H1 (cell line): Measurements from ENCODE around the gene HBA2. TPM values are rescaled to one million over a fixed set of nuclear protein-coding genes. Genes with fewer than 3 reads are reported as not detected.

ENCODE experiments used
- CTCF ChIA-PET: fragments of 300-600 bp; sonication (Branson Sonifier 250); formaldehyde crosslinking; loops from one replicate; lab custom pipeline; 2021; ENCODE audit not compliant: partially characterized antibody; lab: Charles Lee
- POLR2A ChIA-PET: fragments of 300-600 bp; sonication (Branson Sonifier 250); formaldehyde crosslinking; loops from one replicate; lab custom pipeline; 2021; ENCODE audit warnings: inconsistent platforms; ENCODE audit not compliant: partially characterized antibody; lab: Charles Lee
- DNase-seq, 2 experiments: peaks; one replicate each; pipeline versions ENCODE4 v3.0.0 to v3.0.0-alpha.2; 2010 to 2022; ENCODE audit warnings: low spot score in 2 of 2, low read depth in 1 of 2, mixed read lengths in 1 of 2
- FAIRE-seq: peaks from 2 replicates; lab custom pipeline; 2011; peaks lifted over from hg19 to GRCh38; lab: Jason Lieb, UNC
- H2AFZ ChIP-seq: 2 replicates; pipeline ENCODE4 v1.8.1; 2012; ENCODE audit warnings: low read length, inconsistent platforms
- H2AK5ac ChIP-seq: 2 replicates; pipeline ENCODE4 v1.6.1; 2013; ENCODE audit warnings: low read depth, low read length
- H2BK120ac ChIP-seq: replicated peaks from 2 replicates; pipeline ENCODE3; 2013; ENCODE audit warnings: low read depth, low read length, inconsistent platforms
- H2BK12ac ChIP-seq: 2 replicates; pipeline ENCODE4 v1.6.1; 2013; ENCODE audit warnings: low read depth, low read length
- H2BK15ac ChIP-seq: 2 replicates; pipeline ENCODE4 v1.6.1; 2013; ENCODE audit warnings: low read length
- H2BK20ac ChIP-seq: 2 replicates; pipeline ENCODE4 v1.6.1; 2013; ENCODE audit warnings: low read length
- H2BK5ac ChIP-seq: 2 replicates; pipeline ENCODE4 v1.6.1; 2013; ENCODE audit warnings: low read depth, low read length
- H3K14ac ChIP-seq: 2 replicates; pipeline ENCODE4 v1.6.1; 2013; ENCODE audit warnings: inconsistent platforms; ENCODE audit not compliant: insufficient read length
- H3K18ac ChIP-seq: 2 replicates; pipeline ENCODE4 v1.6.1; 2013; ENCODE audit warnings: low read length; ENCODE audit errors: extremely low read depth
- H3K23ac ChIP-seq: 2 replicates; pipeline ENCODE4 v1.6.1; 2013; ENCODE audit warnings: inconsistent platforms; ENCODE audit not compliant: insufficient read length
- H3K23me2 ChIP-seq: 2 replicates; pipeline ENCODE4 v1.6.1; 2013; ENCODE audit warnings: low read depth, low read length
- H3K27ac ChIP-seq: 2 replicates; pipeline ENCODE4 v1.6.1; 2011; ENCODE audit warnings: low read depth, low read length, inconsistent platforms
- H3K27me3 ChIP-seq, 4 experiments: replicated peaks in 1 of 4; 1 replicate in 1 of 4; 2 replicates in 3 of 4; pipeline versions ENCODE4 v1.6.1 to v1.8.1; 2011 to 2013; ENCODE audit warnings: low read length in 3 of 4, mild to moderate bottlenecking in 3 of 4, inconsistent platforms in 2 of 4, mixed read lengths in 2 of 4, moderate library complexity in 1 of 4; ENCODE audit not compliant: control insufficient read depth in 3 of 4, insufficient read depth in 3 of 4; ENCODE audit errors: extremely low read depth in 1 of 4
- H3K36me3 ChIP-seq, 4 experiments: 2 replicates each; pipeline versions ENCODE4 v1.6.1 to v1.8.1; 2011 to 2013; ENCODE audit warnings: mild to moderate bottlenecking in 4 of 4, low read length in 3 of 4, moderate library complexity in 2 of 4, control low read depth in 1 of 4, inconsistent platforms in 1 of 4; ENCODE audit not compliant: insufficient read depth in 4 of 4, control insufficient read depth in 2 of 4
- H3K4ac ChIP-seq: replicated peaks from 2 replicates; pipeline ENCODE3; 2013; ENCODE audit warnings: low read length, low read depth, mixed read lengths, inconsistent platforms; ENCODE audit not compliant: insufficient read length
- H3K4me1 ChIP-seq, 4 experiments: replicated peaks in 1 of 4; 1 replicate in 1 of 4; 2 replicates in 3 of 4; pipeline versions ENCODE4 v1.6.1 to v1.8.1; 2011 to 2013; ENCODE audit warnings: low read length in 3 of 4, inconsistent platforms in 2 of 4, mixed read lengths in 1 of 4; ENCODE audit not compliant: insufficient read depth in 4 of 4, control insufficient read depth in 3 of 4
- H3K4me2 ChIP-seq, 2 experiments: 2 replicates each; pipeline versions ENCODE4 v1.6.1 to v1.8.1; 2011 to 2013; ENCODE audit warnings: low read depth in 2 of 2, low read length in 2 of 2, control low read depth in 1 of 2, inconsistent platforms in 1 of 2, mild to moderate bottlenecking in 1 of 2; ENCODE audit not compliant: insufficient read depth in 1 of 2
- H3K4me3 ChIP-seq, 4 experiments: fragments of 200-600, 300-600 bp in 1 of 4; sonication (generic), shearing (Covaris generic), sonication (Bioruptor Twin) in 1 of 4; 2 replicates each; pipeline versions ENCODE4 v1.5.1 to v1.8.1; 2011 to 2016; ENCODE audit warnings: low read length in 4 of 4, low read depth in 3 of 4, control low read depth in 2 of 4, inconsistent platforms in 2 of 4, mild to moderate bottlenecking in 2 of 4, mixed read lengths in 1 of 4, moderate library complexity in 1 of 4; ENCODE audit not compliant: insufficient read depth in 2 of 4; ENCODE audit errors: extremely low read depth in 1 of 4
- H3K56ac ChIP-seq: replicated peaks from 2 replicates; pipeline ENCODE3; 2013; ENCODE audit warnings: low read depth, mild to moderate bottlenecking, mixed read lengths, low read length, inconsistent platforms; ENCODE audit not compliant: insufficient read length
- H3K79me1 ChIP-seq: 2 replicates; pipeline ENCODE4 v1.6.1; 2013; ENCODE audit warnings: low read depth, low read length, control low read depth
- H3K79me2 ChIP-seq, 2 experiments: 2 replicates each; pipeline versions ENCODE4 v1.6.1 to v1.8.1; 2012 to 2013; ENCODE audit warnings: low read length in 2 of 2, mild to moderate bottlenecking in 2 of 2, inconsistent platforms in 1 of 2; ENCODE audit not compliant: insufficient read depth in 2 of 2, control insufficient read depth in 1 of 2
- H3K9ac ChIP-seq, 4 experiments: replicated peaks in 1 of 4; 1 replicate in 1 of 4; 2 replicates in 3 of 4; pipeline versions ENCODE4 v1.6.1 to v1.8.1; 2011 to 2013; ENCODE audit warnings: low read depth in 3 of 4, low read length in 3 of 4, control low read depth in 2 of 4, mild to moderate bottlenecking in 2 of 4, moderate library complexity in 2 of 4, inconsistent platforms in 1 of 4; ENCODE audit errors: extremely low read depth in 1 of 4
- H3K9me3 ChIP-seq, 2 experiments: 2 replicates each; pipeline versions ENCODE4 v1.6.1 to v1.8.1; 2012 to 2013; ENCODE audit warnings: mild to moderate bottlenecking in 2 of 2, moderate library complexity in 2 of 2, control low read depth in 1 of 2, inconsistent platforms in 1 of 2, low read depth in 1 of 2, low read length in 1 of 2, mixed read lengths in 1 of 2; ENCODE audit not compliant: insufficient read depth in 2 of 2
- H4K20me1 ChIP-seq, 2 experiments: replicated peaks in 1 of 2; 2 replicates each; pipeline versions ENCODE3 to v1.8.1; 2011 to 2013; ENCODE audit warnings: inconsistent platforms in 2 of 2, low read length in 2 of 2, mild to moderate bottlenecking in 1 of 2; ENCODE audit not compliant: insufficient read depth in 2 of 2, control insufficient read depth in 1 of 2
- H4K5ac ChIP-seq: 2 replicates; pipeline ENCODE4 v1.6.1; 2013; ENCODE audit warnings: low read length, low read depth, mixed read lengths, inconsistent platforms; ENCODE audit not compliant: insufficient read length
- H4K8ac ChIP-seq: 2 replicates; pipeline ENCODE4 v1.8.0; 2013; ENCODE audit warnings: mild to moderate bottlenecking, moderate library complexity, low read length, inconsistent platforms; ENCODE audit not compliant: insufficient read depth; ENCODE audit errors: extremely low read depth
- H4K91ac ChIP-seq: replicated peaks from 2 replicates; pipeline ENCODE3; 2013; ENCODE audit warnings: low read length, mixed read lengths, inconsistent platforms; ENCODE audit not compliant: insufficient read length
- CHD2 ChIP-seq: IDR thresholded peaks from 2 replicates; pipeline ENCODE4 v1.6.1; 2012; ENCODE audit warnings: low read length, improper control_type of control experiment
- SIN3A ChIP-seq, 2 experiments: IDR thresholded peaks in 1 of 2; conservative IDR thresholded peaks in 1 of 2; 2 replicates each; pipeline ENCODE4 v1.6.1; 2011 to 2012; ENCODE audit warnings: low read length in 2 of 2, improper control_type of control experiment in 1 of 2, low read depth in 1 of 2, mild to moderate bottlenecking in 1 of 2
- WGBS, 2 experiments: shearing (Covaris generic) in 1 of 2; methylation state at CpG; one replicate each; pipeline versions ENCODE4 v1.1.6 to v1.1.7; 2013 to 2015; ENCODE audit warnings: low lambda C conversion rate in 2 of 2, mixed read lengths in 2 of 2, inconsistent platforms in 1 of 2, low coverage in 1 of 2, missing lambda C conversion rate in 1 of 2; ENCODE audit not compliant: insufficient replicate concordance in 2 of 2, insufficient coverage in 1 of 2, insufficient read length in 1 of 2; ENCODE audit errors: extremely low coverage in 1 of 2, missing lambda C conversion rate in 1 of 2; 5-methylcytosine and 5-hydroxymethylcytosine counted together
- polyA plus RNA-seq, 7 experiments: library from polyadenylated mRNA; depleted of rRNA in 3 of 7; stranded (reverse) in 5 of 7; unstranded in 2 of 7; fragments of >200 nt in 5 of 7; fragments of 200-250 nt in 2 of 7; gene quantifications; 1 replicate in 5 of 7; 2 replicates in 1 of 7; 4 replicates in 1 of 7; pipeline versions ENCODE4 v1.2.1 to v1.2.3, GENCODE V29; 2011 to 2013; ENCODE audit warnings: missing spikeins in 2 of 7, mixed read lengths in 2 of 7
- total RNA-seq: library from RNA; stranded (reverse); fragmentation: NEBNext Ultra II Directional; extraction: Animal tissue kit (Norgen Biotek cat#: 25700); gene quantifications from 2 replicates; pipeline ENCODE4 v1.2.1, GENCODE V29; 2021

HBA2 gene
- total and polyA plus RNA-seq, 2 of the 8 experiments (the other 6 are each of a cell fraction or from before 2014, with no cell fraction given) = 6.1 TPM; not detected in 1

DNA sequence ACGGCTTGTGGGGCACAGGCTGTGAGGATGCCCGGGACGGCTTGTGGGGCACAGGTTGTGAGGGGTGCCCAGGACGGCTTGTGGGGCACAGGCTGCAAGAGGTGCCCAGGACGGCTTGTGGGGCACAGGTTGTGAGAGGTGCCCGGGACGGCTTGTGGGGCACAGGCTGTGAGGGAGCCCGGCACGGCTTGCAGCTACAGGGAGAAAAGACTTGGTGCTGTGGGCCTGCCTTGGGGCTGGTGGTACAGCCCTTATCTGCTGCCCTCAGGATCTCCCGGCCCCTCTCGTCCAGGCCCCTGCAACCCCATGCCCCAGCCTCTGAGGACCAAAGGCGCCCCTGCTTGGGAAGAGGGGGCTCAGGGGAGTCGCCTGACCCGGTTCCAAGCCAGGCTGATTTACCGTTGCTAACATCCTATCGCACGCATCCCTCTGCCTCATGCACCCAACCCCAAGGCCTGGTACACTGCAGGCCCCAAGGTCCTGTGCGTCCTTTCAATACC is 11.9 kb upstream of the HBA2 start:
- Histone ChIP-seq H3K79me1 (no peaks in the 10 kb centered on the region), H3K4me3 (no peak overlapping the region), H4K5ac (no peak overlapping the region), H3K27me3 (peaks cover 8 to 27% (median 24%) of the 10 kb centered on the region in 4 experiments), H2AK5ac (no peak overlapping the region), H3K4me2 (no peak overlapping the region), H2AFZ (no peak overlapping the region), H4K20me1 (peaks cover 0 to 2% of the 10 kb centered on the region in 2 experiments), H3K23me2 (peaks cover 2% of the 10 kb centered on the region; the same call in 1 of the 2 replicates), H4K91ac (no peak overlapping the region), H3K14ac (no peak overlapping the region), H2BK12ac (no peak overlapping the region), H3K36me3 (peaks cover 0 to 2% (median 0%) of the 10 kb centered on the region in 4 experiments; a peak in 1 of 8 replicates), H2BK15ac (no peak overlapping the region), H2BK120ac (no peak overlapping the region), H2BK20ac (no peak overlapping the region), H3K9me3 (no peaks in the 10 kb centered on the region), H3K56ac (no peak overlapping the region), H3K79me2 (no peaks in the 10 kb centered on the region), H3K9ac (no peak overlapping the region), H2BK5ac (no peak overlapping the region), H4K8ac (no peak overlapping the region; the same call in 1 of the 2 replicates), H3K23ac (no peak overlapping the region), H3K4me1 (peaks cover 0 to 4% (median 2%) of the 10 kb centered on the region in 4 experiments; a peak in 5 of 7 replicates), H3K4ac (no peak overlapping the region), H3K18ac (no peak overlapping the region), H3K27ac (no peak overlapping the region)
- FAIRE-seq (no peak), DNase-seq (no peak)
- WGBS, 2 experiments = 81% methylated on average over 15 of the region's 18 CpGs; no CpG with 5 or more reads in 1 of the 2 experiments
- ChIA-PET CTCF (interaction anchor here (1.2 to 2.4 kb wide), 3 partner anchors 19 to 54 kb away, joined by 6 to 9 read pairs (median 6); partner anchors contain the start of gene HBQ1), POLR2A (interaction anchor here (0.7 kb wide), 1 partner anchor 17 kb away, joined by 3 read pairs; no protein-coding TSS in a partner anchor)
- no peak for TF ChIP-seq SIN3A (conservative IDR thresholded peaks at IDR 0.05 in 1 of 2, IDR thresholded peaks at IDR 0.05 in 1 of 2; ENCODE audit: low read depth in 1 of 2, low read length in 2 of 2)
- TF ChIP-seq CHD2 = no peak
